Smooth muscle cell (in vitro differentiated cells): Measurements from ENCODE around the gene MRI1. TPM values are rescaled to one million over a fixed set of nuclear protein-coding genes. Genes with fewer than 3 reads are reported as not detected.

Experiments used
- DNase-seq: peaks from one replicate; lab custom pipeline; 2025; ENCODE audit not compliant: unreplicated experiment; lab: John Stamatoyannopoulos, UW
- H2AFZ ChIP-seq: fragments of 200-600 bp; sonication (generic); 2 replicates; pipeline ENCODE4 v1.6.0; 2016; ENCODE audit warnings: antibody characterized with exemption, low read depth, mild to moderate bottlenecking
- H3F3A ChIP-seq: fragments of 200-600 bp; sonication (generic); 2 replicates; pipeline ENCODE4 v1.6.0; 2017; ENCODE audit warnings: antibody characterized with exemption, low read depth
- H3K27ac ChIP-seq: fragments of 200-600 bp; sonication (generic); 2 replicates; pipeline ENCODE4 v1.5.1; 2016; ENCODE audit warnings: low read depth, mild to moderate bottlenecking
- H3K27me3 ChIP-seq: fragments of 200-600 bp; sonication (generic); 2 replicates; pipeline ENCODE4 v1.6.1; 2016; ENCODE audit warnings: low read depth, mild to moderate bottlenecking
- H3K36me3 ChIP-seq: fragments of 200-600 bp; sonication (generic); 2 replicates; pipeline ENCODE4 v1.5.1; 2016; ENCODE audit warnings: low read depth
- H3K4me1 ChIP-seq: fragments of 200-600 bp; sonication (generic); 2 replicates; pipeline ENCODE4 v1.5.1; 2016; ENCODE audit warnings: low read depth
- H3K4me2 ChIP-seq: fragments of 200-600 bp; sonication (generic); 2 replicates; pipeline ENCODE4 v1.6.0; 2016; ENCODE audit warnings: mild to moderate bottlenecking
- H3K4me3 ChIP-seq: fragments of 200-600 bp; sonication (generic); 2 replicates; pipeline ENCODE4 v1.5.1; 2016; ENCODE audit warnings: mild to moderate bottlenecking
- H3K79me2 ChIP-seq: fragments of 200-600 bp; sonication (generic); 2 replicates; pipeline ENCODE4 v1.6.0; 2016; ENCODE audit warnings: low read depth, mild to moderate bottlenecking
- H3K9ac ChIP-seq: fragments of 200-600 bp; sonication (generic); 2 replicates; pipeline ENCODE4 v1.6.0; 2016; ENCODE audit warnings: low read depth
- H3K9me3 ChIP-seq: fragments of 200-600 bp; sonication (generic); replicated peaks from 2 replicates; pipeline ENCODE4 v1.5.1; 2016; ENCODE audit warnings: low read depth
- H4K20me1 ChIP-seq: fragments of 200-600 bp; sonication (generic); 2 replicates; pipeline ENCODE4 v1.6.0; 2016; ENCODE audit warnings: low read depth
- CTCF ChIP-seq: fragments of 200-600 bp; sonication (generic); IDR thresholded peaks from 2 replicates; pipeline ENCODE4 v1.5.1; 2017; ENCODE audit warnings: borderline replicate concordance, mild to moderate bottlenecking, antibody characterized with exemption; ENCODE audit not compliant: insufficient read depth, poor library complexity, severe bottlenecking
- WGBS: methylation state at CpG from one replicate; pipeline ENCODE4 v1.1.7; 2016; ENCODE audit warnings: low lambda C conversion rate; 5-methylcytosine and 5-hydroxymethylcytosine counted together
- polyA plus RNA-seq: library from polyadenylated mRNA; unstranded; fragments of >200 nt; fragmentation: Nextera tagmentation; extraction: Ambion mirVana; gene quantifications from 2 replicates; pipeline ENCODE4 v1.2.1, GENCODE V29; 2016
- total RNA-seq: library from RNA; depleted of rRNA; stranded (reverse); fragments of >200 nt; gene quantifications from 2 replicates; pipeline ENCODE4 v1.2.3, GENCODE V29; 2014

Gene MRI1
- total and polyA plus RNA-seq, 2 experiments from 2014 or later, result 11.7 to 17.3 TPM

GRCh38 chr19:13731147-13731964 is 33.0 kb upstream of the MRI1 start:
- 3% methylated on average over 39 of the region's 39 CpGs for WGBS
- Histone ChIP-seq H3K4me2 (peak overlapping the region; percentile 93), H3K79me2 (no peaks in the 10 kb centered on the region)

GRCh38 chr19:13732337-13732736 is 32.0 kb upstream of the MRI1 start:
- H3K27ac ChIP-seq, result no peak overlapping the region
- no peaks in the 10 kb centered on the region for H3K9me3 ChIP-seq
- peaks cover 5% of the 10 kb centered on the region for H3F3A ChIP-seq
- no peaks in the 10 kb centered on the region for H4K20me1 ChIP-seq
- no peak for DNase-seq
- H3K4me1 ChIP-seq, result peaks cover 13% of the 10 kb centered on the region
- H3K4me3 ChIP-seq, result peak overlapping the region; percentile 64
- H3K36me3 ChIP-seq, result no peaks in the 10 kb centered on the region
- 90% methylated on average over 8 of the region's 8 CpGs for WGBS
- no peak overlapping the region for H2AFZ ChIP-seq
- H3K9ac ChIP-seq, result no peak overlapping the region
- H3K4me2 ChIP-seq, result peak overlapping the region; percentile 93
- H3K79me2 ChIP-seq, result no peaks in the 10 kb centered on the region
- no peak for TF ChIP-seq CTCF
- no peaks in the 10 kb centered on the region for H3K27me3 ChIP-seq

More at GRCh38 chr19:13731147-13731964, 33.0 kb upstream of the MRI1 start:
- H3K4me1 ChIP-seq, result peaks cover 13% of the 10 kb centered on the region
- no peaks in the 10 kb centered on the region for H4K20me1 ChIP-seq
- TF ChIP-seq CTCF, result no peak
- no peaks in the 10 kb centered on the region for H3K36me3 ChIP-seq
- no peaks in the 10 kb centered on the region for H3K27me3 ChIP-seq
- H3K9me3 ChIP-seq, result no peaks in the 10 kb centered on the region
- H3K9ac ChIP-seq, result peak overlapping the region; percentile 95
- peak overlapping the region; percentile 99 for H3K27ac ChIP-seq
- peaks cover 5% of the 10 kb centered on the region for H3F3A ChIP-seq
- peak; percentile 77 for DNase-seq
- H2AFZ ChIP-seq, result peak overlapping the region; percentile 87
- peak overlapping the region; percentile 64 for H3K4me3 ChIP-seq

GRCh38 chr19:13734751-13735150 is 29.6 kb upstream of the MRI1 start:
- H3K4me3 ChIP-seq, result no peak overlapping the region
- no peak overlapping the region for H3K27ac ChIP-seq
- H2AFZ ChIP-seq, result no peak overlapping the region
- no peak for TF ChIP-seq CTCF
- no peaks in the 10 kb centered on the region for H3K79me2 ChIP-seq
- H3K4me1 ChIP-seq, result peaks cover 13% of the 10 kb centered on the region
- no peaks in the 10 kb centered on the region for H3K9me3 ChIP-seq
- H3K36me3 ChIP-seq, result no peaks in the 10 kb centered on the region
- WGBS, result 98% methylated on average over 2 of the region's 2 CpGs
- no peaks in the 10 kb centered on the region for H4K20me1 ChIP-seq
- H3F3A ChIP-seq, result peaks cover 5% of the 10 kb centered on the region
- no peak overlapping the region for H3K4me2 ChIP-seq
- H3K9ac ChIP-seq, result no peak overlapping the region
- no peak for DNase-seq
- no peaks in the 10 kb centered on the region for H3K27me3 ChIP-seq
